Astrocyte of the spinal cord (primary cell): ENCODE results near the gene IGF2BP3.
A peak's percentile ranks its signal among the peaks of the same experiment; 100 is the strongest.

Source experiments
- DNase-seq: peaks from one replicate; pipeline ENCODE4 v3.0.0; 2011; ENCODE audit warnings: low read depth, low spot score
- H3K4me3 ChIP-seq: 2 replicates; pipeline ENCODE4 v1.5.1; 2011; ENCODE audit warnings: low read depth, mild to moderate bottlenecking, low read length, moderate library complexity
- CTCF ChIP-seq: IDR thresholded peaks from 2 replicates; pipeline ENCODE4 v1.5.1; 2012; ENCODE audit warnings: low read depth, mild to moderate bottlenecking, low read length, inconsistent platforms
- in situ Hi-C: cut with HindIII; loops from 2 replicates; pipeline ENCODE4 v1.10.0; 2017; ENCODE audit warnings: low sequenced_read_pairs

The IGF2BP3 gene

DNA sequence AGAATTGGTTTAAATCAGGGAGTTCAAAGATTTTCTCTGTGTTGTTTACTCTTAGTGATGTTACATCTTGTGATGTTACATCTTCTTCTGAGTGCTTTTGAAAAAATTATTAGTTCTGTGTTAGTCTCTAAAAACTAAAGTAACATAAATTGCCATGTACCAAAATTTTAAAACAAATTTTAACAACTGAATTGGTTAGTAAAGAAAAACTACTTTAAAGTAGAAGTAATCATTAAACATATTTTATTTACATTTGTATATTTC, 5.2 kb upstream of the IGF2BP3 start:
- DNase-seq: no peak
- no peak for TF ChIP-seq CTCF
- no peak overlapping the region for H3K4me3 ChIP-seq
- in situ Hi-C loops: no loop called here

- H3K4me3 ChIP-seq: peak overlapping the region; percentile 62
- peak; percentile 59 for DNase-seq
- in situ Hi-C loops: no loop called here
- TF ChIP-seq CTCF: no peak
Measured at GRCh38 chr7:23474829-23475575, 4.7 kb upstream of the IGF2BP3 start.

DNA sequence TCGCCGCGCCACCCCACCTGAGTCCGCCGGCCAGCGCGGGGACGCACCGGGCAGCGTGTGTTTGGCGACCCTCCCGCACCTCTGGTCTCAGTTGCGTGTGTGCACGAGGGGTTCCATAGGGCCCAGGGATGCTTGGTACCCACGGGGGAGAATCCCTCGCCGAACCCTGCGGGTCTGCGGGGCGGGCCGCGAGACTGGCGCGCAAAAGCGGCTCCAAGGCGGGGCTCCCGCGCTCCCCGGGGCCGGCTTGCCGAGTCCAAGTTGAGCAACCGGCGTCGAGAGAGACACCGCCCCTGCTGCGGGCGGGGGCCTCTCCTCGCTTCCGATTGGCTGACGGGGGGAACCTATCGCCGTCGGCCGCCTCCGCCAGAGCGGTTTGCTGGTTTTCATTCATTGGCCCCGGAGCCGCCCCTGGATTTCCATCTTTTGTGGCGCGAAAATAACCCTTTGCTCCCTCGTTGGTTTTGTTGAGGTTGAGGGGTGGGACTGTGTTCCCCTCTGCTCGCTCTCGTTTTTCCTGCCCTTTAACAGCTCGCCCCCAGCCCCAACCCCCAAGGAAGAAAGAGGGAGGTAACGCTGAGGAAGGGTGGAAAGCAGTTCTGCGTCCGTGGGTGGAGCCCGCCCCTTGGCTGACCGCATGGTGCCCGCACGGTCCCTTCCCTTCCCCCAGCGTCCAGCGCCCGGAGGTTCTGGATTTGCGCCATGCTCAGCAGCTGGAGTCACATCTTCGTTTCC, 4.0 kb upstream of the IGF2BP3 start:
- H3K4me3 ChIP-seq: peak overlapping the region; percentile 62
- TF ChIP-seq CTCF: no peak
- in situ Hi-C loops: no loop called here
- DNase-seq: peak; percentile 98

- no peak for DNase-seq
- H3K4me3 ChIP-seq: peak overlapping the region; percentile 62
- in situ Hi-C loops: no loop called here
- TF ChIP-seq CTCF: no peak
Measured at GRCh38 chr7:23473844-23474093, 3.5 kb upstream of the IGF2BP3 start.

DNA sequence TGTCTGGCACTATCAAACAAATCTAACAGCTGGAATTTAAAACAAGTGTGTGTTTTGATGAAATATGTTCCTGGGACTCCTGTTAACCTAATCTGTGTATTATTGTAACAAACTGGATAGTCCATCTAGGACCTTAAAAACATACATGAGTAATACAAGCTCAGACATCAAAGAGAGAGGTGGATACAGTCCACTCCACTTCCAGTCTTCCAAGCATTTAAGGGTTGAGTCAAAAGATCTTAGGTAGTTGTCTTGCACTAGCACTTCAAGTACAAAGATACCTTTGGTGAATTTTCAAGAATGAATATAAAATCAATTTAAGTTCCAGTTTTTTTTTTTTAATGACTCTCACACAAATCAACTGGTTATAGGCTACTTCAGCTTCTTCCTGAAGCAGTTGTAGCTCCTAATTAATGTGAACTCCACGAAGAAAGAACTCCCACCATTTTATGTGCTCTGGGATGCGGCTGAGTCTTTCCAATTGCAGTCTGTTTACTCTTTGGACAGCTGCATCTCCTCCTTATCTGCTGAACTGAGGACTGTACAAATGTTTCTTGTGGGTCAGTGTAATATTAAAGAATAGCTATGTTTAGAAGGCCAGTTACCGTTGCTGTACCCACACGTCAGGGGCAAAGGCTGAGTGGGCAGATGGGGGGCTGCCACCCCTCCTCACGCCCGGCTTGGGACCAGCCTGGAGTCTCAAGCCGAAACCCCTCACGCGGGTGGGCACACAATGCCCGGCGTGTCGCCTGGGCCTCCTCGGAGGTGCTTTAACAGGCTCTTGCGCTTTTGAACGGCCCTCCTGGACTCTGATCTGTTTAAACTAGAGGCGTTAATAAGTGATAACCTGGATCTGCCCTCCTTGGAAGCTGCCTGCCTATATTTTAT, 2.9 kb upstream of the IGF2BP3 start:
- H3K4me3 ChIP-seq: peak overlapping the region; percentile 62
- in situ Hi-C loops: no loop called here
- DNase-seq: peak; percentile 19
- TF ChIP-seq CTCF: no peak

DNA sequence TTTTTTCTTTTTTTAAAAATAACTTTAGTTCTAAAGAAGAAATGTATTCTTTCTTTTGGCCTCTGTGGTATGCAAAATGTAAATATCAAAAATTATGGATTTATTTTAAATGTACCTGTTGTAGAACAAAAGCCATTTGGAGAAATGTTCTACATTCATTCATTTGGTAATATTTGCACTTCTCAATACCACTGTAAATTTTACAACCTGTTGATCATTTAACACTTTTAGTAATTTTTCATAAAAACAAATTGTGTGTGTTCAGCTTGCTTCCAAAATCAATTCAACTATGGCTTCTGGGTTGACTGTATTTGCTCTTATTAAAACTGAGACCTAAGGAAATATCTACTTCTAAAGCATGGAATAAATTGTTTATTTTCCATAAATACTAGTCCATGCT, 2.3 kb upstream of the IGF2BP3 start:
- TF ChIP-seq CTCF: no peak
- DNase-seq: no peak
- H3K4me3 ChIP-seq: no peak overlapping the region
- in situ Hi-C loops: no loop called here
